ENCODE measurements around the gene GPR157.
"Not testable (repeated sequence)": the region's sequence is repeated elsewhere in the genome, so short reads cannot be mapped to it uniquely, and the experiment has no call there.

Gene GPR157

GRCh38 chr1:9146156-9146555 lies 17.3 kb upstream of the GPR157 start:
- no peak for DNase-seq (ENCODE audit: low read depth, low spot score)

GRCh38 chr1:9145714-9146113 lies 16.8 kb upstream of the GPR157 start:
- DNase-seq (ENCODE audit: low read depth, low spot score), result no peak

- no peak for DNase-seq (ENCODE audit: low read depth, low spot score)
Measured at GRCh38 chr1:9145021-9145668, 16.2 kb upstream of the GPR157 start.

- not testable (repeated sequence) for DNase-seq (ENCODE audit: low read depth, low spot score)
Measured at GRCh38 chr1:9144494-9144893, 15.6 kb upstream of the GPR157 start.

GRCh38 chr1:9143250-9143649 lies 14.3 kb upstream of the GPR157 start:
- no peak for DNase-seq (ENCODE audit: low read depth, low spot score)

- no peak for DNase-seq (ENCODE audit: low read depth, low spot score)
Measured at GRCh38 chr1:9139930-9140329, 11.0 kb upstream of the GPR157 start.

- no peak for DNase-seq (ENCODE audit: low read depth, low spot score)
Measured at GRCh38 chr1:9136932-9137331, 8.0 kb upstream of the GPR157 start.

- no peak for DNase-seq (ENCODE audit: low read depth, low spot score)
Measured at GRCh38 chr1:9135073-9135836, 6.4 kb upstream of the GPR157 start.

- no peak for DNase-seq (ENCODE audit: low read depth, low spot score)
Measured at GRCh38 chr1:9133870-9134585, 5.1 kb upstream of the GPR157 start.

- DNase-seq (ENCODE audit: low read depth, low spot score), result peak; percentile 69
Measured at GRCh38 chr1:9129266-9130041, 552 bp upstream of the GPR157 start.

GRCh38 chr1:9128166-9128519 lies 759 bp downstream of the GPR157 start:
- no peak for DNase-seq (ENCODE audit: low read depth, low spot score)

- no peak for DNase-seq (ENCODE audit: low read depth, low spot score)
Measured at GRCh38 chr1:9127395-9128165, 1.3 kb downstream of the GPR157 start.

- DNase-seq (ENCODE audit: low read depth, low spot score), result no peak
Measured at GRCh38 chr1:9126511-9126910, 2.4 kb downstream of the GPR157 start.

GRCh38 chr1:9125847-9126246 lies 3.1 kb downstream of the GPR157 start:
- DNase-seq (ENCODE audit: low read depth, low spot score), result not testable (repeated sequence)

GRCh38 chr1:9125325-9125724 lies 3.6 kb downstream of the GPR157 start:
- no peak for DNase-seq (ENCODE audit: low read depth, low spot score)

- DNase-seq (ENCODE audit: low read depth, low spot score), result not testable (repeated sequence)
Measured at GRCh38 chr1:9124389-9124788, 4.5 kb downstream of the GPR157 start.

GRCh38 chr1:9123665-9124064 lies 5.2 kb downstream of the GPR157 start:
- DNase-seq (ENCODE audit: low read depth, low spot score), result not testable (repeated sequence)

- no peak for DNase-seq (ENCODE audit: low read depth, low spot score)
Measured at GRCh38 chr1:9121496-9122409, 7.1 kb downstream of the GPR157 start.

- DNase-seq (ENCODE audit: low read depth, low spot score), result no peak
Measured at GRCh38 chr1:9120312-9120958, 8.5 kb downstream of the GPR157 start.

GRCh38 chr1:9119745-9120144 lies 9.2 kb downstream of the GPR157 start:
- no peak for DNase-seq (ENCODE audit: low read depth, low spot score)

Measured in activated naive CD8-positive, alpha-beta T cell treated with anti-CD3 and anti-CD28 coated beads, Interleukin-2, amount 50 U/mL, for 16 hours (primary cell).